HUES64 (cell line): ENCODE data around the gene PIK3CG.
"Not testable (repeated sequence)": the region's sequence is repeated elsewhere in the genome, so short reads cannot be mapped to it uniquely, and the experiment has no call there.

ENCODE experiments used
- H3K27ac ChIP-seq: 2 replicates; pipeline ENCODE4 v1.7.0; 2013; ENCODE audit warnings: low read depth, low read length, inconsistent platforms
- H3K27me3 ChIP-seq: 2 replicates; pipeline ENCODE4 v1.6.1; 2013; ENCODE audit warnings: mild to moderate bottlenecking, low read length; ENCODE audit not compliant: insufficient read depth
- H3K36me3 ChIP-seq: 2 replicates; pipeline ENCODE4 v1.6.1; 2013; ENCODE audit warnings: mild to moderate bottlenecking, low read length; ENCODE audit not compliant: insufficient read depth
- H3K4me1 ChIP-seq: 2 replicates; pipeline ENCODE4 v1.6.1; 2013; ENCODE audit warnings: mild to moderate bottlenecking, low read length, moderate library complexity; ENCODE audit not compliant: insufficient read depth
- H3K4me3 ChIP-seq: 2 replicates; pipeline ENCODE4 v1.5.1; 2013; ENCODE audit warnings: mild to moderate bottlenecking, low read length, moderate library complexity
- H3K9ac ChIP-seq: 2 replicates; pipeline ENCODE4 v1.6.1; 2013; ENCODE audit warnings: mild to moderate bottlenecking, low read depth, low read length
- H3K9me3 ChIP-seq: 2 replicates; pipeline ENCODE4 v1.6.1; 2013; ENCODE audit warnings: low read depth, low read length; ENCODE audit not compliant: insufficient read depth
- WGBS: fragments of 150-250, 120-280 bp; methylation state at CpG from one replicate; pipeline ENCODE4 v1.1.7; 2013; ENCODE audit warnings: missing lambda C conversion rate; 5-methylcytosine and 5-hydroxymethylcytosine counted together

PIK3CG gene

GRCh38 chr7:106891548-106892410 is 26.7 kb downstream of the PIK3CG start:
- no peaks in the 10 kb centered on the region for H3K36me3 ChIP-seq
- H3K9me3 ChIP-seq = no peaks in the 10 kb centered on the region
- H3K27me3 ChIP-seq = no peaks in the 10 kb centered on the region
- H3K9ac ChIP-seq = no peak overlapping the region
- no peak overlapping the region for H3K27ac ChIP-seq
- no peaks in the 10 kb centered on the region for H3K4me1 ChIP-seq
- H3K4me3 ChIP-seq = no peak overlapping the region
- whole genome bisulfite sequencing = 81% methylated on average over 8 of the region's 8 CpGs

DNA sequence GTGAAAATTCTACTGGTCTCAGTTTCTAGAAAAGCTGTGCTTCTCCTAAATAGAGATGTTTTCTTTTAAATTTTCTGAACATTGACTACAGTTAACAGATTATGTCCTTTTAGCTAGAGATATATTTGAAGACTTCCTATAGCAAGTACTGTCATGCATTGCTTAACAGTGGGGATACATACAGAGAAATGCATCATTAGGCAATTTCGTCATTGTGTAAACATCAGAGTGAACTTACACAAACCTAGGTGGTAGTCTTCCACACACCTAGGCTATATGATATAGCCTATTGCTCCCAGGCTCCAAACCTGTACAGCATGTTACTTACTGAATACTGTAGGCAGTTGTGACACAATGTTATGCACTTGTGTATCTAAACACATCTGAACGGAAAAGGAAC is 28.5 kb downstream of the PIK3CG start:
- no peaks in the 10 kb centered on the region for H3K27me3 ChIP-seq
- H3K9ac ChIP-seq = no peak overlapping the region
- no peaks in the 10 kb centered on the region for H3K4me1 ChIP-seq
- no peaks in the 10 kb centered on the region for H3K36me3 ChIP-seq
- no peak overlapping the region for H3K4me3 ChIP-seq
- H3K27ac ChIP-seq = no peak overlapping the region
- 98% methylated on average over 2 of the region's 2 CpGs for WGBS
- no peaks in the 10 kb centered on the region for H3K9me3 ChIP-seq

GRCh38 chr7:106895246-106895864 is 30.3 kb downstream of the PIK3CG start:
- Histone ChIP-seq H3K4me3 (no peak overlapping the region), H3K27ac (no peak overlapping the region), H3K4me1 (peaks cover 2% of the 10 kb centered on the region; the same call in 1 of the 2 replicates), H3K9ac (no peak overlapping the region), H3K9me3 (no peaks in the 10 kb centered on the region), H3K27me3 (no peaks in the 10 kb centered on the region), H3K36me3 (no peaks in the 10 kb centered on the region)
- 90% methylated on average over 4 of the region's 4 CpGs for WGBS

DNA sequence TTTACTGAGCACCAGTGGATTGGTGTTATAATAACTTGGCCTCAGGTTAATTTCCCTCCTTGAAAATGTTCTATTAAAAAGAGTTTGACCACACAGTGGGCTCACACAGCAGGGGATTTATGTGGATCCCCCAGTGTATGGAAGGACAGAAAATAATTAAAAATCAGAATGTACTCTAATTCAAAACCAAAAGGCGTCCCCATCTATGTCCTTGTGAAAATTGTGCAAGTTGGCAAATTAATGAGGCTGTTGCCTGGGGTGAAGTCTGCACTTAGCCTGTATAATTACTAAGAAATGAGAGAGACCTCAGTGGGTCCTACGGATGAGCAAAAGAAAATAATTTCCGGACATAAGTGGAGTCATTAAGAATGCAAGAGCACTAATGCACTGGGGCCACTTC is 31.1 kb downstream of the PIK3CG start:
- no peaks in the 10 kb centered on the region for H3K36me3 ChIP-seq
- H3K4me1 ChIP-seq = peaks cover 5% of the 10 kb centered on the region; the same call in 1 of the 2 replicates
- H3K4me3 ChIP-seq = no peak overlapping the region
- no peak overlapping the region for H3K27ac ChIP-seq
- WGBS = 95% methylated on average over 3 of the region's 3 CpGs
- H3K27me3 ChIP-seq = no peaks in the 10 kb centered on the region
- no peaks in the 10 kb centered on the region for H3K9me3 ChIP-seq
- H3K9ac ChIP-seq = no peak overlapping the region

GRCh38 chr7:106897553-106897952 is 32.5 kb downstream of the PIK3CG start:
- H3K27me3 ChIP-seq, H3K9ac ChIP-seq, H3K4me3 ChIP-seq, H3K9me3 ChIP-seq, H3K4me1 ChIP-seq, H3K36me3 ChIP-seq, H3K27ac ChIP-seq: not testable (repeated sequence)
- 85% methylated on average over 3 of the region's 3 CpGs for WGBS

DNA sequence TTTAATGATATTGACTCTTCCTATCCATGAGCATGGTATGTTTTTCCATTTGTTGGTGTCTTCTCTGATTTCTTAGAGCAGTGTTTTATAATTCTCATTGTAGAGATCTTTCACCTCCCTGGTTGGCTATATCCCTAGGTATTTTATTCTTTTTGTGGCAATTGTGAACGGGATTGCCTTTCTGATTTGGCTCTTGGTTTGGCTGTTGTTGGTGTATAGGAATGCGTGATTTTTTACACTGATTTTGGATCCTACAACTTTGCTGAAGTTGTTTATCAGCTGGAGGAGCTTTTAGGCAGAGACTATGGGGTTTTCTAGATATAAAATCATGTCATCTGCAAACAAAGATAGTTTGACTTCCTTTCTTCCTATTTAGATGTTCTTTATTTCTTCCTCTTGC is 33.9 kb downstream of the PIK3CG start:
- 98% methylated on average over 2 of the region's 2 CpGs for WGBS
- H3K27me3 ChIP-seq, H3K36me3 ChIP-seq, H3K4me3 ChIP-seq, H3K4me1 ChIP-seq, H3K27ac ChIP-seq, H3K9ac ChIP-seq, H3K9me3 ChIP-seq: not testable (repeated sequence)

DNA sequence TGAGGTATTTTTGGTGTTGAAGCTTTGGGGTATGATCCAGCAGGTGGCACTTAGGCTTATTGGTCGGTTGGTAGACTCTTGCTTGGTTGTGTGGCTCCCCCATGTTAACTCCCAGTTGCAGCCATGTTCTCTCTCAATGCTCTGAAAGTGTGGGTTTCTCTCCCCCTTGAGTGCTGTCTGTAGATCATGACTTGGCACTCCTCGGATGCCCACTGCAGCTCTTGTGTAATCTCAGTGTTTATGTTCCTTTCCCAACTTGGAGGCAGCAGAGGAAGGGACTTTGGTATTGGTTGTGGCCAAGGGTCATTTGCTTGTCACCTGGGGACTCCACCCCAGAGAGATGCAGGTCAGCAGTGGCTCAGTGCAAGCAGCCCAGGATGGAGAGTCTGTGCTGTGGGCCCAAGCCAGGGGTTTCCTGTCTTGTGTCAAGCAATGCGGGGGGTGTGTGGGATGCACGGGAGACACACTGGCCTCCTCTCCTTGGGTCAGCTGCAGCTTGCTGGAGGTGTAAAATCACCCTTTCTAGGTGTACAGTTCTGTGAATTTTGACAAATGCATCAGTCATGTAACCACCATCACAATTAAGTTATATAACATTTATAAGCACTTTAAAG is 36.9 kb downstream of the PIK3CG start:
- no peaks in the 10 kb centered on the region for H3K36me3 ChIP-seq
- peaks cover 9% of the 10 kb centered on the region for H3K27me3 ChIP-seq
- no peak overlapping the region for H3K27ac ChIP-seq
- no peaks in the 10 kb centered on the region for H3K9me3 ChIP-seq
- peaks cover 24% of the 10 kb centered on the region for H3K4me1 ChIP-seq
- 92% methylated on average over 4 of the region's 4 CpGs for WGBS
- no peak overlapping the region for H3K9ac ChIP-seq
- H3K4me3 ChIP-seq = no peak overlapping the region

DNA sequence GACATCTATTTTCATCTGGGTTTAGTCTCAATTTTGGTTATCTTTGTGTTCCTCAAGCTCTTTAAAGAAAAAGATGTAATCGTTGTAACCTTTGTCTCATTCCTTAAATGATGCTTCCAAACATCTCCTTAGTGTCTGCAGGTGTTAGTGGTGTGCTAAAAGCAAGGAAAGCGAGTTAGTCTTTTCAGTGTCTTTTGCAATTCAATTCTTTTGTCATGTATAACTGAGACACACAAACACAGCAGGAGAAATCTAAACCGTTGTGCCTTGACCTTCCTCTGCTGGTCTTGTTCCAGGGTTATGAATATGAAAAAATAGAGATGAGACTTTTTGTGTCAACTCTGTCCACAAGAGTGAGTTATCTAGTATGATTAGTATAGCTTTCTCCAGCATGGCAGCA is 40.7 kb downstream of the PIK3CG start:
- whole genome bisulfite sequencing = 2% methylated on average over 3 of the region's 3 CpGs

GRCh38 chr7:106911959-106912358 is 46.9 kb downstream of the PIK3CG start:
- Histone ChIP-seq H3K9me3 (no peaks in the 10 kb centered on the region), H3K27me3 (no peaks in the 10 kb centered on the region), H3K36me3 (no peaks in the 10 kb centered on the region), H3K4me3 (no peak overlapping the region), H3K4me1 (no peaks in the 10 kb centered on the region), H3K9ac (no peak overlapping the region), H3K27ac (no peak overlapping the region)
- 86% methylated on average over 2 of the region's 2 CpGs for WGBS

More for the DNA sequence above, 40.7 kb downstream of the PIK3CG start:
- H3K4me3 ChIP-seq = no peak overlapping the region
- H3K36me3 ChIP-seq = no peaks in the 10 kb centered on the region
- H3K4me1 ChIP-seq = peaks cover 19% of the 10 kb centered on the region
- H3K9me3 ChIP-seq = no peaks in the 10 kb centered on the region
- no peak overlapping the region for H3K9ac ChIP-seq
- H3K27ac ChIP-seq = peak overlapping the region; percentile 15; the same call in 1 of the 2 replicates
- H3K27me3 ChIP-seq = peaks cover 9% of the 10 kb centered on the region

GRCh38 chr7:106914018-106914607 is 49.0 kb downstream of the PIK3CG start:
- 96% methylated on average over 3 of the region's 3 CpGs for WGBS
- no peaks in the 10 kb centered on the region for H3K27me3 ChIP-seq

GRCh38 chr7:106915407-106915806 is 50.3 kb downstream of the PIK3CG start:
- no peaks in the 10 kb centered on the region for H3K4me1 ChIP-seq
- H3K27ac ChIP-seq = no peak overlapping the region
- H3K9me3 ChIP-seq = no peaks in the 10 kb centered on the region
- no peaks in the 10 kb centered on the region for H3K36me3 ChIP-seq
- no peaks in the 10 kb centered on the region for H3K27me3 ChIP-seq
- no peak overlapping the region for H3K4me3 ChIP-seq
- no peak overlapping the region for H3K9ac ChIP-seq
- 77% methylated on average over 2 of the region's 2 CpGs for WGBS

More at GRCh38 chr7:106914018-106914607, 49.0 kb downstream of the PIK3CG start:
- Histone ChIP-seq H3K9ac (no peak overlapping the region), H3K36me3 (no peaks in the 10 kb centered on the region), H3K27ac (no peak overlapping the region), H3K4me3 (no peak overlapping the region), H3K9me3 (no peaks in the 10 kb centered on the region), H3K4me1 (no peaks in the 10 kb centered on the region)
